Mesothelial cell of epicardium (in vitro differentiated cells): ENCODE measurements around the gene GSG1L. TPM values are rescaled to one million over a fixed set of nuclear protein-coding genes. Genes with fewer than 3 reads are reported as not detected.

Source experiments
- DNase-seq, 2 experiments: peaks; one replicate each; pipeline ENCODE4 v3.0.0; 2021; ENCODE audit warnings: low spot score in 2 of 2; ENCODE audit not compliant: unreplicated experiment in 2 of 2
- H3K27ac Mint-ChIP-seq: 2 replicates; pipeline ENCODE4 v1.8.0; 2021; ENCODE audit warnings: mixed read lengths
- H3K27me3 Mint-ChIP-seq: 2 replicates; pipeline ENCODE4 v1.8.0; 2021; ENCODE audit warnings: low read depth, mixed read lengths
- H3K36me3 Mint-ChIP-seq: 2 replicates; pipeline ENCODE4 v1.8.0; 2021; ENCODE audit warnings: mixed read lengths
- H3K4me1 Mint-ChIP-seq: 2 replicates; pipeline ENCODE4 v1.8.0; 2021; ENCODE audit warnings: mixed read lengths
- H3K4me3 Mint-ChIP-seq: 2 replicates; pipeline ENCODE4 v1.8.0; 2021; ENCODE audit warnings: mild to moderate bottlenecking, moderate library complexity, mixed read lengths
- H3K9me3 Mint-ChIP-seq: 2 replicates; pipeline ENCODE4 v1.8.0; 2021; ENCODE audit warnings: mixed read lengths
- CTCF ChIP-seq: fragments of 200-600 bp; sonication (generic); IDR thresholded peaks from one replicate; pipeline ENCODE4 v1.5.0; 2021; ENCODE audit warnings: antibody characterized with exemption; ENCODE audit not compliant: unreplicated experiment
- total RNA-seq: library from RNA; stranded (reverse); gene quantifications from 3 replicates; pipeline ENCODE4 v1.2.1, GENCODE V29; 2021

GSG1L gene
- total RNA-seq, 1 donor from 2014 or later = 1.7 TPM

- Mint-ChIP-seq H3K4me1 (no peaks in the 10 kb centered on the region), H3K9me3 (no peaks in the 10 kb centered on the region), H3K27me3 (peaks cover 37% of the 10 kb centered on the region), H3K4me3 (no peak overlapping the region), H3K27ac (no peak overlapping the region), H3K36me3 (no peaks in the 10 kb centered on the region)
- TF ChIP-seq CTCF = no peak
- no peak for DNase-seq
Measured at GRCh38 chr16:28011971-28012445, 51.5 kb downstream of the GSG1L start.

DNA sequence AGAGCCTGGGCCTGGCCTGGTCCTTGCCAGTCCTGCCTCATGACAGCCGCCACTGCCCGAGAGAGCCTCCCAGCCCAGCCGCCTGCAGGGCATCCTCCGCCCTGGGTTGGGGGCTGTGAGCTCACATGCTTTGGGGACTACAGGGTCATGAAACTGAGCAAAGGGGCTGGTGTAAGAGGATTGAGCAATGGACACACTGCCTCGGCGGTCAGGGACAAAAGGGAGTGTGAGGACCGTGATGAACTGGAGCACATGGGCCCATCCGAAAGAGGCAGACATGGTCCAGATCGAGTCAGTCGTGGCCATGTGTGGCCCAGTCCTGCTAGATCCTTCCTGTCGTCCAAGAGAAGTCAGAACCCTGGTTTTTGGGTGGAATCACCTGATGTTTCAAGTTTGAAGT, 52.3 kb downstream of the GSG1L start:
- no peak overlapping the region for H3K27ac Mint-ChIP-seq
- DNase-seq = no peak
- H3K27me3 Mint-ChIP-seq = peaks cover 31% of the 10 kb centered on the region
- no peaks in the 10 kb centered on the region for H3K9me3 Mint-ChIP-seq
- H3K4me1 Mint-ChIP-seq = no peaks in the 10 kb centered on the region
- no peak for TF ChIP-seq CTCF
- no peak overlapping the region for H3K4me3 Mint-ChIP-seq
- no peaks in the 10 kb centered on the region for H3K36me3 Mint-ChIP-seq

DNA sequence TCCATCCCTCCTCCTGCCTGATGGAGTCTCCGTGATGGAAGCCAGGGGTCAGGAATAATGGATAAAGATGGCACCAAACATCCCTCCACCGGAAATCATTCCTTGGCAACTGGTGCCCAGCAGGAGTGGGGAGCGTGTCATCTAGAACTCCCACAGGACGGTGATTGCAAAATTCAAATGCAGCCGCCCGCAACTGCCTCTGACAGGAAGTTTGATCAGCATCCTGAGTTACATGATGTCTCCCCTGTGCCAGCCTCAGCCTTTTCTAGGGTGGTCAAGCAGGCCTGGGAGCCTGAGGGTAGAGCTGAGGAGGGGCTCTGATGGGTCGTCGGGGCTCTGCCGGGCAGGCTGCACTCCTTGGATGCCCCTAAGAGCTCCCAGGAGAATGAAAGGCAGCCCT, 52.8 kb downstream of the GSG1L start:
- no peak overlapping the region for H3K27ac Mint-ChIP-seq
- H3K9me3 Mint-ChIP-seq = no peaks in the 10 kb centered on the region
- H3K27me3 Mint-ChIP-seq = peaks cover 31% of the 10 kb centered on the region
- no peaks in the 10 kb centered on the region for H3K36me3 Mint-ChIP-seq
- H3K4me3 Mint-ChIP-seq = no peak overlapping the region
- no peak for DNase-seq
- no peak for TF ChIP-seq CTCF
- H3K4me1 Mint-ChIP-seq = no peaks in the 10 kb centered on the region

GRCh38 chr16:28009586-28010373, 53.7 kb downstream of the GSG1L start:
- H3K27me3 Mint-ChIP-seq = peaks cover 26% of the 10 kb centered on the region
- no peaks in the 10 kb centered on the region for H3K4me1 Mint-ChIP-seq
- no peak for TF ChIP-seq CTCF
- no peak for DNase-seq
- no peaks in the 10 kb centered on the region for H3K9me3 Mint-ChIP-seq
- no peaks in the 10 kb centered on the region for H3K36me3 Mint-ChIP-seq
- H3K27ac Mint-ChIP-seq = no peak overlapping the region
- H3K4me3 Mint-ChIP-seq = no peak overlapping the region

GRCh38 chr16:28003923-28004322, 59.6 kb downstream of the GSG1L start:
- H3K9me3 Mint-ChIP-seq = no peaks in the 10 kb centered on the region
- TF ChIP-seq CTCF = no peak
- no peaks in the 10 kb centered on the region for H3K4me1 Mint-ChIP-seq
- H3K27ac Mint-ChIP-seq = no peak overlapping the region
- H3K36me3 Mint-ChIP-seq = no peaks in the 10 kb centered on the region
- H3K27me3 Mint-ChIP-seq = peaks cover 7% of the 10 kb centered on the region
- H3K4me3 Mint-ChIP-seq = no peak overlapping the region
- no peak for DNase-seq
